A549 (cell line): Measurements from ENCODE around the gene LRFN2.

Source experiments
- BCL3 ChIP-seq: fragments of >200 bp; sonication (Bioruptor Twin); formaldehyde crosslinking; IDR thresholded peaks from 3 replicates; pipeline ENCODE4 v1.6.1; 2016
- BHLHE40 ChIP-seq: IDR thresholded peaks from 2 replicates; pipeline ENCODE4 v1.6.1; 2012; ENCODE audit warnings: low read depth, low read length, inconsistent platforms
- CHD2 ChIP-seq: fragments of 150-350 bp; IDR thresholded peaks from 2 replicates; pipeline ENCODE4 v1.6.1; 2014; ENCODE audit warnings: low read length; ENCODE audit not compliant: partially characterized antibody
- CTCF ChIP-seq: fragments of >200 bp; sonication (Bioruptor Twin); formaldehyde crosslinking; IDR thresholded peaks from 3 replicates; pipeline ENCODE4 v1.5.1; 2016
- E2F6 ChIP-seq: IDR thresholded peaks from 2 replicates; pipeline ENCODE4 v1.6.1; 2012; ENCODE audit warnings: low read depth, borderline replicate concordance
- ELK1 ChIP-seq: fragments of 150-350 bp; IDR thresholded peaks from 2 replicates; pipeline ENCODE4 v1.6.1; 2014; ENCODE audit warnings: low read depth, mild to moderate bottlenecking, low read length
- KDM5A ChIP-seq: fragments of 200-600 bp; sonication (generic); IDR thresholded peaks from 2 replicates; pipeline ENCODE4 v1.6.1; 2016; ENCODE audit warnings: antibody characterized with exemption, mild to moderate bottlenecking
- MAX ChIP-seq: IDR thresholded peaks from 2 replicates; pipeline ENCODE4 v1.6.1; 2012
- MAZ ChIP-seq: fragments of 150-350 bp; IDR thresholded peaks from 2 replicates; pipeline ENCODE4 v1.6.1; 2014; ENCODE audit warnings: antibody characterized with exemption, low read depth, low read length, borderline replicate concordance
- PBX3 ChIP-seq: IDR thresholded peaks from 2 replicates; pipeline ENCODE4 v1.6.1; 2012
- POLR2A ChIP-seq: IDR thresholded peaks from 2 replicates; pipeline ENCODE4 v1.6.1; 2012; ENCODE audit warnings: mild to moderate bottlenecking, low read length
- RFX5 ChIP-seq: fragments of 450-650 bp; IDR thresholded peaks from 2 replicates; pipeline ENCODE4 v1.7.1; 2014; ENCODE audit warnings: antibody characterized with exemption, mild to moderate bottlenecking, moderate library complexity

GRCh38 chr6:40377173-40377806, 209.9 kb downstream of the LRFN2 start:
- TF ChIP-seq CTCF (no peak), POLR2A (no peak), MAX (no peak), E2F6 (no peak), KDM5A (no peak), BHLHE40 (no peak), RFX5 (no peak), CHD2 (no peak), PBX3 (no peak), MAZ (no peak), ELK1 (no peak), BCL3 (no peak)
